Measurements from ENCODE around the gene QRFPR.
"Not testable (repeated sequence)": the region's sequence is repeated elsewhere in the genome, so short reads cannot be mapped to it uniquely, and the experiment has no call there.

The QRFPR gene

GRCh38 chr4:121339307-121339706 is 41.5 kb downstream of the QRFPR start:
- DNase-seq (ENCODE audit: low spot score): no peak

GRCh38 chr4:121338518-121338917 is 42.3 kb downstream of the QRFPR start:
- DNase-seq (ENCODE audit: low spot score): no peak

- no peak for DNase-seq (ENCODE audit: low spot score)
Measured at GRCh38 chr4:121336706-121337105, 44.1 kb downstream of the QRFPR start.

GRCh38 chr4:121330180-121330665 is 50.6 kb downstream of the QRFPR start:
- peak; percentile 88 for DNase-seq (ENCODE audit: low spot score)

- DNase-seq (ENCODE audit: low spot score): no peak
Measured at GRCh38 chr4:121326597-121326996, 54.2 kb downstream of the QRFPR start.

- no peak for DNase-seq (ENCODE audit: low spot score)
Measured at GRCh38 chr4:121324331-121324730, 56.5 kb downstream of the QRFPR start.

- DNase-seq (ENCODE audit: low spot score): no peak
Measured at GRCh38 chr4:121321466-121321865, 59.4 kb downstream of the QRFPR start.

GRCh38 chr4:121316091-121316490 is 64.7 kb downstream of the QRFPR start:
- DNase-seq (ENCODE audit: low spot score): no peak

- DNase-seq (ENCODE audit: low spot score): not testable (repeated sequence)
Measured at GRCh38 chr4:121313430-121313829, 67.4 kb downstream of the QRFPR start.

GRCh38 chr4:121308828-121309227 is 72.0 kb downstream of the QRFPR start:
- no peak for DNase-seq (ENCODE audit: low spot score)

- DNase-seq (ENCODE audit: low spot score): no peak
Measured at GRCh38 chr4:121308328-121308663, 72.5 kb downstream of the QRFPR start.

GRCh38 chr4:121307445-121308327 is 73.1 kb downstream of the QRFPR start:
- DNase-seq (ENCODE audit: low spot score): no peak

GRCh38 chr4:121306931-121307330 is 73.9 kb downstream of the QRFPR start:
- no peak for DNase-seq (ENCODE audit: low spot score)

GRCh38 chr4:121304893-121305292 is 75.9 kb downstream of the QRFPR start:
- DNase-seq (ENCODE audit: low spot score): no peak

- DNase-seq (ENCODE audit: low spot score): no peak
Measured at GRCh38 chr4:121299367-121299766, 81.5 kb downstream of the QRFPR start.

GRCh38 chr4:121283319-121283718 is 97.5 kb downstream of the QRFPR start:
- no peak for DNase-seq (ENCODE audit: low spot score)

- no peak for DNase-seq (ENCODE audit: low spot score)
Measured at GRCh38 chr4:121280425-121280824, 100.4 kb downstream of the QRFPR start.

- no peak for DNase-seq (ENCODE audit: low spot score)
Measured at GRCh38 chr4:121278811-121279368, 101.9 kb downstream of the QRFPR start.
